GM21381 (cell line): ENCODE data around the gene GPR61.

ENCODE experiments used
- ATAC-seq: cut with Tn5 transposase; IDR thresholded peaks from one replicate; pipeline ENCODE4 v1.9.1; 2021; ENCODE audit warnings: mild to moderate bottlenecking, moderate library complexity; ENCODE audit not compliant: unreplicated experiment

The GPR61 gene

DNA sequence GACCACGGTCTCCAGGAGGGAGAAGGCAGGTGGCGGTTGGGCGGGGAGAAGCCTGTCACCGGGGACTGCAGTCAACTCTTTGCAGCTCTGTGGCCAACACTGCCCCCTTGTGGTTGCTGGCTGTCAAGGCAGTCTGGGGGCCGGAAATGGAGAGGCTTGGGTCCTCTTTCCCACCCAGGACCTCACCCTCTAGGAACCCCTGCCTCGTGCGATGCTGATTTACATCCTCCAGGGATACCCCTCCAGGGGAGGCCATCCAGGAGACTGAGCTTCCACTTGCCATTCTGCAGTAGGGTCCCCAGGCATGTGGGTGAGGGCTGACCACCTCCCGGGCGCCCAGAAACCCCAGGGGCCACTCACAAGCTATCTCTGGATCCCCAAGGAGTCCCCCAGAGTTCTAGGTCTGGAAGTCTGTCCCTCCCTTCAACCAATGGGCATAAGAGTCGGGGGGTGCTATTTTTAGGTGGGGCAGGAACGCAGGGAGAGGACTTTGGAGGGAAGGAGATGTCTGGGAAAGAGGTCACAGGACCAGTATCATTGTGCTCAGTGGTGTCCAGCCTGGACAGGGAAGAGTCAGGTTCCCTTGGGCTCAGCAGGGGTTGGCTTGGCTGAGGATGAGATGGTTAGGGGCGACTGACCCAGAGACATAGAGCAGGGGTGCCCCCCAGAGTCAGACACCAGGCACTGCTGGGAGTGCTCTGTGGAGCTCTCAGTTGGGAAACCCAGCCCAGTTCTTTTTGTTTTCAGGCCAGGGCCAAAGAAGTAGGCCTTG is 7.1 kb upstream of the GPR61 start:
- peak; percentile 81 for ATAC-seq

GRCh38 chr1:109534307-109534858 is 5.3 kb upstream of the GPR61 start:
- ATAC-seq, result no peak

- no peak for ATAC-seq
These were observed 4.2 kb upstream of the GPR61 start for GRCh38 chr1:109535481-109535880.

GRCh38 chr1:109535971-109536491 is 3.6 kb upstream of the GPR61 start:
- no peak for ATAC-seq

GRCh38 chr1:109537450-109538178 is 2.1 kb upstream of the GPR61 start:
- no peak for ATAC-seq

- no peak for ATAC-seq
These were observed 681 bp upstream of the GPR61 start for GRCh38 chr1:109538827-109539555.

DNA sequence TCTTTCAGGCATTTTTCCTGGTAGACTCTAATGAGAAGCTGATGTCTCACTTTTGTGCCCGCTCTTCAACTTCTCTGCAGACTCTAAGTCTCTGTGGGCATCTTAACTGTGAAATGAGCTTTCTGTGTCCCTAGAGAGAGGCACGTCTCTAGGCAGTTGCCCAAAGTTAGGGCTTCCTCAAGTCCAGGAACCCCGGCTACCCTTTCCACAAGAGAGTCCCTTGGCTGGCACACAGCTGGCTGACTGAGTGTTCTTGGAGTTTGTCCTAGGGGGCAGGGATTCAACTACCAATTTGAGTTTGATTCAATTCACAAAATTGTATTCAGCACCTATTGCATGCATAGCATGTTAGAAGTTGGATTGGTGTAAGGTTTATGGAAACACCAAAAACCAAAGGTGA is 1.4 kb downstream of the GPR61 start:
- no peak for ATAC-seq

- no peak for ATAC-seq
These were observed 3.0 kb downstream of the GPR61 start for GRCh38 chr1:109542657-109543056.

- no peak for ATAC-seq
These were observed 3.8 kb downstream of the GPR61 start for GRCh38 chr1:109543283-109543987.

GRCh38 chr1:109543988-109544735 is 4.5 kb downstream of the GPR61 start:
- no peak for ATAC-seq

GRCh38 chr1:109546311-109547109 is 6.8 kb downstream of the GPR61 start:
- ATAC-seq, result no peak

- no peak for ATAC-seq
These were observed 8.0 kb downstream of the GPR61 start for GRCh38 chr1:109547463-109548320.

DNA sequence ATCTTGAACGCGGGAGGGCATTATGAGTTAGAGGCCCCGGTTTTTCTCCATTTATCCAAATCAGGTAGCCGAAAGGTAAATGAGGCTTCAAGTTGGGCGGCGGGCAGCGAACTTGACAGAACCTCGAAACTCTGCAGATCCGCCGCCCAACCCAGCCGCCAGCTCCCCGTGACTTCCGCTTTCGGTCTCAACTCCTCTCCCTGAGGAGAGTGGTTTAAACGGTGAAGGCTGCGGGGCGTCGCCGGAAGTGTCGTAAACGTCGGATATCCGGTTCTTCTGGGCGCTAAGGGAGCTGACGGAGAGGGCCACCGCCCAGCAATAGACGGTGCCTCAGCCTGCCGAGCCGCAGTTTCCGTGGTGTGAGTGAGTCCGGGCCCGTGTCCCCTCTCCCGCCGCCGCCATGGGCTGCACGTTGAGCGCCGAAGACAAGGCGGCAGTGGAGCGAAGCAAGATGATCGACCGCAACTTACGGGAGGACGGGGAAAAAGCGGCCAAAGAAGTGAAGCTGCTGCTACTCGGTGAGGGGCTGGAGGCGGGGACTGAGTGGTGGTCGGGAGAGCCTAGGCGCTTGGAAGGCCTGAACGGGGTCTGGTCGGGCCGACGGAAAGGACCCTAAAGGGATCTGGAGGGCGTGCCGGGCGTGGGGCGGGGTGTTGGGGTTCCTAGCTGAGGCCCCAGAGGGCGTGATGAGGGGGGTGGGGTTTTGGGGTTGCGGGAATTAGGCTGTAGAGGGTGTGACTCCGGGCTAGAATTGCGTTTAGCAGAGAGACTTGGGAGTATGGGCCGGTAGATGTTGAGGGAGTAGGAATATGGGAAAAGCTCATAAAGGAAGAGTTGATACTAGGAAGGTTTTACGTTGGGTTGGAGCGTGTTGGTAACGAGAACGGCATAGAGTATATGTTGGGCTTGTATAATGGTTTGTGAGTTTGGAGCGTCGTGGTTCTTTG is 8.9 kb downstream of the GPR61 start, which contains the start of gene GNAI3:
Gene GNAI3, plus strand, starts transcription at position 295 of the 947 bp plus-strand sequence. Its CDS starts 106 bp downstream, at position 401.
- peak; percentile 87 for ATAC-seq

GRCh38 chr1:109556563-109556962 is 16.9 kb downstream of the GPR61 start:
- no peak for ATAC-seq

- no peak for ATAC-seq
These were observed 17.8 kb downstream of the GPR61 start for GRCh38 chr1:109557520-109557919.

GRCh38 chr1:109559995-109560394 is 20.3 kb downstream of the GPR61 start:
- no peak for ATAC-seq
